GM19438 (cell line): ENCODE measurements around the gene SLC7A6.

Source experiments
- ATAC-seq: cut with Tn5 transposase; IDR thresholded peaks from one replicate; pipeline ENCODE4 v1.9.1; 2021; ENCODE audit warnings: low read depth; ENCODE audit not compliant: unreplicated experiment

Gene SLC7A6

DNA sequence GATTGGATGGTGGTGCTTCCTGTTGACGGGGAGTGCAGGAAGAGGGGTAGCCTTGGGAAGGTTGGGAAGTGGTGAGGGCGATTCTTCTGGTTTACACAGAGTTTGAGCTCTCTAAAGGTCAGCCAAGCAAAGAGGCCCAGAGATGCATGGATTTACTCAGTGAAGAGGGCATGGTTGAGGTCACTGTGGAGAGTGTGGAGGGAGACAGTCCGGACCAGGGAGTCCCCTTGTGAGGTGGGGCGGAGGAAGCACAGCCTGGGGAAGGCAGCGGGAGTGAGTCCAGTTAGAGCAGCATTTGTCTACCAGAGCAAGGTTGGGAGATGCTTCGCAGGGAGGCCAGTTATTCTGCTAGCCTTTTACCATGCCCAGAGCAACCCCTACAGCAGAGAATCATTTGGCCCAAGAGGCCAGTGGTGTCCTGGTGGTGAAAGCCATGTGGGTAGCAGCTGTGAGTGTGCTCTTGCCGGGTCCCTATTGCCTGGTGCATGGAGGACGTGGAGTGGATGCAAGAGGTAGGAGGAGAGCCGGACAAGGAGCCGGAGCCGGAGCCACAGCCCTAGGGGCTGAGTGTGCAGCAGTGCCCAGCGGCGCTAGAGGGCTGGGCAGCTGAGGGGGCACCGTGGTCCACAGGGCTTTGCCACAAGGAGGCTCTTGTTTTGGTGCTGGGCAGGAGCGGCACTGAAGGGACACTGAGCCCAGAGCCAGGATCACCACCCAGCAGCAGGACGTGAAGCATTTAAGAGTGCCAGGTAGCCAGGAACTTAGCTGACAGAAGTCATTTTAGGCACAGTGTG is 74.2 kb downstream of the SLC7A6 start:
- no peak for ATAC-seq

DNA sequence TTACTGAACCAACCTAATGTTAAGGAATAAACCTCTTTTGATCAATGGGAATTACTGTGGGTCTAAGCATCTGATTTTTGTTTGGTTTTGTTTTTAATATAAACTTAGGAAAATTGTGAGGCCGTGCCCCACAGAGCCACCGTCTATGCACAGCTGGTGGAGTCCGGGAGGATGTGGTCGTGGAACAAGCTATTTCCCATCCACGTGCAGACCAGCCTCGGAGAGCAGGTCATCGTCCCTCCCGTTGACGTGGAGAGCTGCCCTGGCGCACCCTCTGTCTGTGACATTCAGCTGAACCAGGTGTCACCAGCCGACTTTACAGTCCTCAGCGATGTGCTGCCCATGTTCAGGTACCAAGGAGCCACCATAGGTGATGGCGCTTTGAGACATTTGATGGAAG is 74.9 kb downstream of the SLC7A6 start:
- no peak for ATAC-seq

DNA sequence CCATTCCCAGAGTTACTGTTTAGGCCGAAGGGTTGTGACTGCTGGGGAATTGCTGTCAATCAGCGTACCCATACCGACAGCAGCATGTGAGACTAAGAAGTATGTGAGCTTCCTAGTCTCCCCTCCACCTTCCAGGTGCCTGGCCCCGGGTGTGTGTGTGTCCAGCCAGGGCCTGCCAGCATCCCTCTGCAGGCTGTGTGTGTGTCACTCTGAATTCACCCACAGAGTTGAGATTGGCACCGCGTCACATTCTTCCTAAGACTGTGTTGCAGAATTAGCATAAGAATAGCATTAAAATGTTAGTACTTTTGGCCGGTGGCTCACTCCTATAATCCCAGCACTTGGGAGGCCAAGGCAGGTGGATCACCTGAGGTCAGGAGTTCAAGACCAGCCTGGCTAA is 78.3 kb downstream of the SLC7A6 start:
- no peak for ATAC-seq

DNA sequence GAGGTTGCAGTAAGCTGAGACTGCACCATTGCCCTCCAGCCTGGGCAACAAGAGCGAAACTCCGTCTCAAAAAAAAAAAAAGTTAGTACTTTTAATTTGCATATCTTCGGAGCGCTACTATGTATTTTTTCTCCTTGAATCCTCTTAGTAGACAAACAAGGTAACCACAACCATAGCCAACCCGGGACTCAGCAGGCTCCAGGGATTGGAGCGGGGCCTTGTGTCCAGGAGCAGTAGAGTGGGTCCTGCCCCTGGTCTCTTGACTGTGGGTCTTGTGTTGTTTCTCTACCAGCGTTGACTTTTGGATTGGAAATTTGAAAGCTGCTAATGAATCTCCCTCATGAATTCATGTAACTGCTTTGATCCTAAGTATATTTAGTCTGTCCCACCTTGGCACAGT is 78.8 kb downstream of the SLC7A6 start:
- no peak for ATAC-seq

DNA sequence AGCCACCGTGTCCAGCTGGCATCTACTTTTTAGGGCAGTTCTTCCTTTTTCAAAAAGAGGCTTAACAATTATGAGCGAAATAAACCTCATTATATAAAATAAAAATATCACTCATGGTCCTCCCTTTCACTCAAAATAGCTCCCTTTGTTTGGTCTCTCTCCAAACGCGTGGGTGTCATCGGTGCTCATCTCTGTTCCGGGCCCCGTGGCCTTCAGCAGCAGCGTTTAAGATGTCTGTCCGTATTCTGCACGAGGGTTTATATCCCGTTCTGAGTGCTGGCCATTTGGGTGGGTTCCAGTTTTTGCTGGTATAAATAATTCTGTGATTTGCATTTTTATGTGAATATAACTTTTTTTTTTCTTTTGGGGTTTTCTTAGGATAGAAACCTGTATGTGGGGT is 79.9 kb downstream of the SLC7A6 start:
- ATAC-seq, result no peak

DNA sequence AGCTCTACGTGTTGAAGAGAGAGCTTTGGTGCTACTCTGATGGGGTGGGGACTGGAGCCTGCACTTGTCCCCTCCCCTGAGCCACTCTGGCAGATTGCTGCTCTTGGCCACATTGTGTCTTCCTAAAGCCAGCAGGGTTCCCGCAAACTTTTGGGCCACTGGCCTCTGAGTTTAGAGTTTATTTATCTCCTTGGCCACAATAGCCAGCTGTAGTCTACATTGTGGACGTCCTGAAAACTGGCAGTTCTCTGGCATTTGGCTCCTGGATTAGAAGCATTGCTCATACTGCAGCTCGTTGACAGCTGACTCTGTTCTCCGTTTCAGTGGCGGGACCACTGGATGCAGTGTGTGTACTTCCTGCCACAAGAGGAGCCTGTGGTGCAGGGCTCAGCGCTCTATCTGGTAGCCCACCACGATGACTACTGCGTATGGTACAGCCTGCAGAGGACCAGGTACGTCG is 81.1 kb downstream of the SLC7A6 start:
- ATAC-seq, result no peak

DNA sequence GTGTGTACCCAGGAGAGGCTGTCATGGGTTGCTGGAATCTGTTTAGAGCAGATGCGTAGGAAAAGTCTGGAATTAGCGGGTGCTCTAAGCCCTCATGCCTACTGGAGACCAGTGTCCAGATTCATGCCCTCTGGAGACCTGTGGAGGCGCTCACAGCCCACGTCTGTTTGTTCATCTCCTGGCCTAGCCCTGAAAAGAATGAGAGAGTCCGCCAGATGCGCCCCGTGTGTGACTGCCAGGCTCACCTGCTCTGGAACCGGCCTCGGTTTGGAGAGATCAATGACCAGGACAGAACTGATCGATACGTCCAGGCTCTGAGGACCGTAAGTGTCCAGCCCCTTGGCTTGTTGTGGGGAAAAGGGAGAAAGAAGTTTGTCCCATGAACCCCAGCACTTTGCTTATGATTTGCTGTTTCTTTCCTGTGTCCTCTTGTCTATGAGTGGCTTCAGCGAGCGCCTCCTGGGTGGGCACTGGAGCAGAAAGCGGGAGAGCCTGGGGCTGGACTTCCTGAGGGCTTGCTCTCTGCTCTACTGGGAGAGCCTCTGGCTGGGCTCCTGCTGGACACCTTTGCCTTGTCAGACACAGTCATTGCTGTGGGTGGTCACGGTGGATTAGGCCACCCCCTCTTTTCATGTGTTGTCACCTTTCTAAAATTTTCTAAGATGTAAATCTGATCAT is 81.8 kb downstream of the SLC7A6 start:
- no peak for ATAC-seq

DNA sequence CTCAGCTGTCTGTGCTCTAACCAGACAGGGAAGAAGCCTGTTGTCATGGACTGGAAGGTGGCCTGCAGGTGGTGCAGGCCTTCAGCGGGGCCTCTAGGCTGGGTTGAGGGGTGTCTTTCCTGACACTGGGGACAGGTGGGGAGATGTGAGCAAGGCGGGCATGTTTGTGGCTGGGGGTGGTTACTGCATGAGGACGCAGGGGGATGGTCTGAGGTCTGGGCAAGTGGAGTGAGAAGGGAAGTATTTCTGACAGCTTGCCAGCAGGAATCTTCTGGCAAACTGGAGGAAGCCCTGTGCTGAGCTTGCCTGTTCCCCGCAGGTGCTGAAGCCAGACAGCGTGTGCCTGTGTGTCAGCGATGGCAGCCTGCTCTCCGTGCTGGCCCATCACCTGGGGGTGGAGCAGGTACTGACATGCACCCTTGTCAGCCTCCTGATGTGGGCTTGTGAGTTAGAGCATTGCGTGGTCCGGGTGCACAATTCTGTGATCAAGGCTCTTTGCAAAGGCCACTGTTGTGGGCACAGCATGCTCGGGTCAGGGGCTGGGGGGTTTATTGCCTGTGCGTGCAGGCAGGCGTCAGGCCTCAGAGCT is 82.7 kb downstream of the SLC7A6 start:
- no peak for ATAC-seq

DNA sequence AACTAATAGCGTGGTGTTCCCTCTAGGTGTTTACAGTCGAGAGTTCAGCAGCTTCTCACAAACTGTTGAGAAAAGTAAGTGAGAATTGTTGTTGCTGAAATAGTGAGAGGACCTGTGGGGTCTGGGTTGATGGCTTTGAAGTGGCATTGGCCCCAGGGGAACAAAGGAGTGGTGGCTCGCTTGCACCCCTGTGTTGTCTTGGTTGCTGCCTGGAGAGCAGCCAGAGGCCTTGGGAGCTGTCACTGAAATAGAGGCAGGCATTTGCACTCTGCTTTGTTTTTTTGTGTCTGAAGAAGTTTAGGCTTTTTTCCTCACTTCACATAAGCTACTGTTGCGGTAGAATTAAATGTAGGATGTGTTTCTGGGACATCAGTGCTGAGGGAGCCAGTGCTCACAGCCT is 83.3 kb downstream of the SLC7A6 start:
- no peak for ATAC-seq

DNA sequence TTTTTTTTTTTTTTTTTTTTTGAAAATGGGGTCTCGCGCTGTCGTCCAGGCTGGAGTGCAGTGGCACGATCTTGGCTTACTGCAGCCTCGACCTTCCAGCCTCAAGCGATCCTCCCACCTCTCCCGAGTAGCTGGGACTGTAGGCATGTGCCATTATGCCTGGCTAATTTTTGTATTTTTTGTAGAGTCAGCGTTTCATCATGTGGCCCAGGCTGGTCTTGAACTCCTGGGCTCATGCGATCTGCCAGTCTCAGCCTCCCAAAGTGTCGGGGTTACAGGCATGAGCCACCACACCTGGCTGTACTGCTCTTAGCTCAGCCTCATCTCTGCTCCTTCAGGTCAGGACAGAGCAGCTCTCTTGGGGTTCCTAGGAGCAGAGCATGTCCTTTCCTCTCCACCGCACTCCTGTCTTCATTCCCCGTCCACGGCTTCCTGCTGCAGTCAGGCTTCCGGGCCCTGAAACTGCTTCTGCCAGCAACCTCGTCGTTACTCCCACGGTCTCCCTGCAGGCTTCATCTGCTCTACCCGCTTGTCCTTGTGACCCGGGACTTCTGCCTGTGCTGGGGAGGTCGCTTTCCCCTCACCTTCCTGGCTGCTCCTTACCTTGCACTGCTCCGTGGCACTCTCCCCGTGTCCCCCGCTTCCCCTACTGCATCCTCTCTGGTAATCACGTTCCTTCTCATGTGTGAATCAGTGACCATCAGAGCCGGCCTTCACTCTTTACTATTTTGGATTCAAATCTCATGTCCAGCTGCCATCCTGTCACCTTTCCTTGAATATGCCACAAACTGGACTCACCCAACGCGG is 84.5 kb downstream of the SLC7A6 start:
- ATAC-seq, result no peak

DNA sequence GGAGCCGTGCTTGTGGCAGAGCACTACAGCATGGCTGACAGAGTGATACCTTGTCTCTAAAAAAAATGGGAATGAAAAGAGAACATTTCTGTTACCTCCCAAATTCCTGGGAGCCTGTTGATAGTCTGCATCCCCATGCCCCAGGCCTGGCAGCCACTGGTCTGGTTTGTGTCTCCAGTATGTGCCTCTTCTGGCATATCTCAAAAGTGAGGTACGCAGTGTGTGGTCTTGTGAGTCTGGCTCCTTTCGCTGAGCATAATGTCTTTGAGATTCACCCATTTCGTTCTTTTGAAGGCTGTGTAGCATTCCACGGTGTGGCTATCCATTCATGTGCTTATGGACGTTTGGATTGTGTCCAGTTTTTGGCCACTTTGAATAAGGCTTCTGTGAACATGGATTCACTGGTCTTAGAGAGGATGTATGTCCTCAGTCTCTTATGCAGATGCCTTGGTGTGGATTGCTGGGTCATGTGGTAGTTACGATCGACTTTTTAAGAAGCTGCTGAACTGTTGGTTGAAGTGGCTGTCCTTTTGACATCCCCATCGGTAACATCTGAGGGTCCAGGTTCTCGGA is 85.6 kb downstream of the SLC7A6 start:
- no peak for ATAC-seq

DNA sequence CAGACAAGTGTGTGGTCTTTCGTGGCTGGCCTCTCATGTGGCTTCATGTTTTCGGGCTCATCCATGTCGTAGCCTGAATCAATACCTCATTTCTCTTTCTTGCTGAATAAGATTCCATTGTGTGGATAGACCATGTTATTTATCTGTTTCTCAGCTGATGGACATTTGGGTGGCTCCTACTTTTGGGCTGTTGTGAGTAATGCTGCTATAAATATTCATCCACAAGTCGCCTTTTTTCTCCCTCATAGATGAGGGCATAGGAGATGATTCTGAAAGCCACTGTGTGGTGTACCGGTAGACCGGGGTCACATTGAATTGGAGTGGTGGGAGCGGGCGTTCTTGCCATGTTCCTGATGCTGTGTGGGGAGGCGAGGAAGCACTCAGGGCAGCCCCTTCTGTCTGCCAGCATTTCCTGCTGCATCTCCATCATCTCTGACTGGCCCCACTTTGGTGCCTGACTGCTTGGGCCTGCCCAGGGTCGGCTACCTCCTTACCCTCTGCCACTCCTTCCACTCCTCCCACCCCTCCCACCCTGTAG is 86.6 kb downstream of the SLC7A6 start:
- no peak for ATAC-seq
